A673 (cell line): ENCODE data around the gene SLC5A2.

Source experiments
- EZH2 ChIP-seq: fragments of 200-600 bp; sonication (generic); IDR thresholded peaks from 2 replicates; pipeline ENCODE4 v1.6.1; 2017; ENCODE audit warnings: borderline replicate concordance, low read depth, mild to moderate bottlenecking, mixed read lengths, antibody characterized with exemption, low read length; ENCODE audit not compliant: poor library complexity, severe bottlenecking
- TF ChIP-seq, protein P1 (sequence below): fragments of 300-800, 200-600 bp; sonication (generic); conservative IDR thresholded peaks from 2 replicates; pipeline ENCODE4 v1.5.1; 2017; ENCODE audit warnings: low read depth, mild to moderate bottlenecking, antibody characterized with exemption, low read length, moderate library complexity, mixed read lengths

DNA sequence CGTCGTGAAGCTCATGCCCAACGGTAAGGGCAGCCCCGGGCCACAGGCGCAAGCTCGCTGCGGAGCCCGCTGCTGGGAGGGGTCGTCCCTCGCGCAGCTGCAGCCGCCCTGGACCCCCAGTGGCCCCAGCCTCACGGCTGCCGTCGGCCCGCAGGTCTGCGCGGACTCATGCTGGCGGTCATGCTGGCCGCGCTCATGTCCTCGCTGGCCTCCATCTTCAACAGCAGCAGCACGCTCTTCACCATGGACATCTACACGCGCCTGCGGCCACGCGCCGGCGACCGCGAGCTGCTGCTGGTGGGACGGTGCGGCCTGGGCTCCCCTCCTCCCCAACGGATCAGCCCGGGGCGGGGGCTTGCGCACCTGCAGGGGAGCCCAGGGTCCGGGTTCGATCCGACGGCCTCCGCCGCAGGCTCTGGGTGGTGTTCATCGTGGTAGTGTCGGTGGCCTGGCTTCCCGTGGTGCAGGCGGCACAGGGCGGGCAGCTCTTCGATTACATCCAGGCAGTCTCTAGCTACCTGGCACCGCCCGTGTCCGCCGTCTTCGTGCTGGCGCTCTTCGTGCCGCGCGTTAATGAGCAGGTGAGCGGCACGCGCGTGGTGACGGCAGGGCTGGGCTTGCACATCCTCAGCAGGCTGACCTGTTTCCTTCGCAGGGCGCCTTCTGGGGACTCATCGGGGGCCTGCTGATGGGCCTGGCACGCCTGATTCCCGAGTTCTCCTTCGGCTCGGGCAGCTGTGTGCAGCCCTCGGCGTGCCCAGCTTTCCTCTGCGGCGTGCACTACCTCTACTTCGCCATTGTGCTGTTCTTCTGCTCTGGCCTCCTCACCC lies 5.8 kb downstream of the SLC5A2 start:
- TF ChIP-seq, protein P1, sequence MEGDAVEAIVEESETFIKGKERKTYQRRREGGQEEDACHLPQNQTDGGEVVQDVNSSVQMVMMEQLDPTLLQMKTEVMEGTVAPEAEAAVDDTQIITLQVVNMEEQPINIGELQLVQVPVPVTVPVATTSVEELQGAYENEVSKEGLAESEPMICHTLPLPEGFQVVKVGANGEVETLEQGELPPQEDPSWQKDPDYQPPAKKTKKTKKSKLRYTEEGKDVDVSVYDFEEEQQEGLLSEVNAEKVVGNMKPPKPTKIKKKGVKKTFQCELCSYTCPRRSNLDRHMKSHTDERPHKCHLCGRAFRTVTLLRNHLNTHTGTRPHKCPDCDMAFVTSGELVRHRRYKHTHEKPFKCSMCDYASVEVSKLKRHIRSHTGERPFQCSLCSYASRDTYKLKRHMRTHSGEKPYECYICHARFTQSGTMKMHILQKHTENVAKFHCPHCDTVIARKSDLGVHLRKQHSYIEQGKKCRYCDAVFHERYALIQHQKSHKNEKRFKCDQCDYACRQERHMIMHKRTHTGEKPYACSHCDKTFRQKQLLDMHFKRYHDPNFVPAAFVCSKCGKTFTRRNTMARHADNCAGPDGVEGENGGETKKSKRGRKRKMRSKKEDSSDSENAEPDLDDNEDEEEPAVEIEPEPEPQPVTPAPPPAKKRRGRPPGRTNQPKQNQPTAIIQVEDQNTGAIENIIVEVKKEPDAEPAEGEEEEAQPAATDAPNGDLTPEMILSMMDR, result no peak
- TF ChIP-seq EZH2, result no peak
